NCI-H748 (cell line): ENCODE data around the gene ZNF664.

Source experiments
- DNase-seq: peaks from one replicate; lab custom pipeline; 2025; ENCODE audit not compliant: unreplicated experiment; lab: John Stamatoyannopoulos, UW

Gene ZNF664

DNA sequence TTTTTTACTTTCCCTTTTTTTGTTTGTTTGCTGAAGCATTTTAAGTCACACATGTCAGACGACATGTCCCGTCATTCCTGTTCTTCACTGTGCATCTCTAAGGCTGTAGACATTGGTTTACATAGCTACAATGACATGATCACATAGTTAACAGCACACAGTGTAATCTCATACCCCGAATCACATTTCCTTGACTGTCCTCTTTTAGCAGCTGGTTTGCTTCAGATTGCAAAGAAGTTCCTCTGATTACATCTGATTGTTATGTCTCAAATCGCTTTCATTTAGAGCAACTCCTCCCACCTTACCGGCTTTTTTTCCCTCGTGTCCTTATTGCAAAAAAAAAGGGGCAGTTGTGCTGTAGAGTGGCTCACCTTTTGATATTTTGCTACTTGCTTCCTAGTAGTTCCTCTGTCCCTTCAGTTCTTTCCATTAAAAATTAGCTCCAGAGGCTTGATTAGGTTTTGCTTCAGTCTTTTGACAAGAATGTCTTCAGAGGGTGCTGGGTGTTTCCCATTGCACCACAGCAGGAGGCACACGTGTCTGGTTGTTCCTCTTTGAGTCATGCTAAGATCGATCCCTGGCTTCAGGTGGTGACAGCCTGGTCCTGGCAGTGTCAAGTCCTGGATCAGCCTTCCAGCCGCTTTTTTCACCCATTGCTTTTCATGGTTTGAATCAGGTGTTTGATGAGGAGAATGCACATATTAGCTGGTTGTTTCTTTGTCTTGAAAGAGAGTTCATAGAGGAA, 35.0 kb downstream of the ZNF664 start:
- DNase-seq = no peak

DNA sequence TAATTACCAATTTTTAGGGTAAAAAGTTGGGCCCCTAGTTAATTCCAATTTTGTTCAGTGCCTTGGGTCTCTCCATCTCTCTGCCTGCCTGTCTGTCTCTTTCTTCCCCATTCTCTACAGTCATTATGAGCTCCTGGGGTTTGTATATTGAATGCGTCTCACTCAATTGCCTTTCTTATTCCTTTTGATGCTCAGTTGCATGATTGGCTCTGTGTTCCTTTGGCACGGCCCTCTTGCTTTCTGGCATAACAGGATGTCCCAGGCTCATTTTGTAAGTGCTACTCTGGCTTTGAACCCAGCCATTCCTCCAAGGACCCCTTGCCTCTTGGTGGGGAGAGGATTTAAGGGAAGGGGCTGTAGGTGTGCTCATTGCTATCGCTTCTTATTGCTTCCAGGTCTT, 35.6 kb downstream of the ZNF664 start:
- no peak for DNase-seq

GRCh38 chr12:124009781-124010180, 36.8 kb downstream of the ZNF664 start:
- no peak for DNase-seq

DNA sequence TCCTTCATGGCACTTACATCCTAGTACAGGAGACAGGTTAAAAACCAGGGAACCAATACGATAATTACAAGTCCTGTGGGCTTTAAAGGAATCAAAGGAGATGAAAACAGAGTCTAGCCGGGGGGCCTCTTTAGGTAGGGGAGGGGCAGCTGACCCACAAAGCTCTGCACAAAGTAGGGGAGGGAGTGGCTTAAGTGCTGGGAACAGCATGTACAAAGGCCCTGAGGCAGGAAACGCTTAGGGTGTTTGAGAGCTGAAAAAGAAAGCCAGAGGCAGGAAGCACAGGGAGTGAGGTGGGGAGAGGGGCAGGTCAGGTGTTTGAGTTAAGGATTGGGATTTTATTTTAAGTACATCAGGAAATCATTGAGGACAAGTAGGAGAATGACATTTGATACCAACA, 37.7 kb downstream of the ZNF664 start:
- DNase-seq = no peak

DNA sequence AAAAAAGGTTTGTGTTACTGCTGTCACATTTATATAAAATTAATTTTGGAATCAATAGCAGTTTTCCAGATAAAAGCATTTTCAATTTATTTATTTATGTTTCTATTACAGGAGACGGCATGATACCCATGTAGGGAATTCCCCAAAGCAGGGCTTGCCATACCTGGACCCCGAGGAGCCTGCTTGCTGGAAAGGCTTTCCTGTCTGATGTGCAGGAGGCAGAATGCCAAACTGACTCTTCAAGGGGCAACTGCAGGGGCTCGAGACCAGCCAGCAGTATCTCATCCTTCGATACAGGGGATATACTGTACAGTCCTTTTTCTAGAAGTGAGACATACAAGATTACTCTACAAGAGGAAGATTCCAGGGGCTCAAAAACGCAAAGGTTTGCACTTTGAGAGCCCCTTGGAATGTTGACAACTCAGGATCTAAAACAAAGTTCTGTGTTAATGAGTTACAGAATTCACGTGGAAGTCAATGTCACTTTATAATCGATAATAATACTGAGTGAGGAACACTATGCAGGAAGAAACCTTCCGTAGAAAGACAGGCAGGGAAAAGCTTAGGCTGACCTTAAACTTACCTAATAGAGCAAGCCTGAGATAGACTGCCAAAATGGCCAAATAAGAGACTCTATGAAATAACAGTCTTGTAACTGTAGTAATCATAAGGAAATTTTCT, 38.6 kb downstream of the ZNF664 start:
- no peak for DNase-seq

DNA sequence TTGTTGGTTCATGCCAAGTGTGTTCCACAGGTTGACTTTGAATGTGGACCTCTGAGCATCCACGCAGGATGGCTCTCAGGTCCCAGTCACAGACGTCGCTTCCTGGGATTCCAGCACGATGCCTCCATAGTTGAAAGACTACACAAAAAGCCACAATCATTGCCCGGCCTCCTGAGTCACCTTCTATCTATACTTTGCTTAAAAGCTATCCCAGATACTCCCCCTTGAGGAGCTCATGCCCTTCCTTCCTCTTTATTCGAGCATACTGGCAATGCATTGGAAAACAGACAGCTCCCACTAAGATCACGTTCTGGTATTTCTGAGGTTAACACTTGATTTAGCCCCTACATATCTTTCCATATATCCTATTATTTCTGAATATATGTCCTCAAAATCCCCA, 40.1 kb downstream of the ZNF664 start:
- no peak for DNase-seq

DNA sequence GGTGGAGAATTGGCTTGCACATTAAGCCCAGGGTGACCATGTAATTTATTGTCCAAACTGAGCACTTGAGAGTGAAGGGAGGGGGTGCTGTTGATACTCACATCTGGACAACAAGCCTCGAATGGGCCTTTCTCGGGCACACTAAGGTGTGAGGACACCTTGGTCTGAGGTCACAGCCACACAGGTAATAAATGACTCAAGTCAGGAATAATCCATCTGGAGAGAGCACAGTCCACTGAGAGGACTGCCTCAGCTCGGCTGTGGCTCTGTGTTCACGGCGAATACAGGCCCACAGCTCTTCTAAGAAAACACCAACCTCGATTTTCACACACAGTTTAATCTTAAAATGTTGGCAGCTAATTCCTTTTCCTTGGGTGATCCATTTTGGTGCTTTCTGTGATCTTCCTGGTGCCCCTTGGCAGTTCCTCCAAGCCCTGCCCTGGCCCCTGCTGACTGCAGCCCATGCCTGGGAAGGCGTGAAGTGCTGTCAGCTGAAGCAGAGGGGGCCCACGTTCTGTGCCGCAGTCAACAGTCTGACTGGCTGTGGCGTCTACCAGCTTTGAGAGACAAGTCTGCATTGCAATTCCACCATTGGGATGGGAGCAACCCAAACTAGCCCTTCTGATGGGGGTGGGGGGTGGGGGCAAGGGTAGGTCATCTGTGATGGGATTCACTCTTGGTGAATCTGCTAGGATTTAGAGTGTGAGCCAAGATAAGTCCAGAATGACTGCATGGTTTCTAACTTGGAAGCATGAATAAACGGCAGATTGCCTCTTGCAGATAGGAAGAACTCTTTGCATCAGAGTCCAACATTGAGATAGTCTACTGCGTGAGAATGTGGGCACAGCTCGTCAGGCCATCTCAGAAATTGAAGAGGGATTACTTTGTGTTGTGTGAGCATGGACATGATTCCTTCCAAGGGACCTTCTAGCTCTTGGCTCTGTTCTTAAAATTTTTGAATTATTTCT, 42.8 kb downstream of the ZNF664 start:
- no peak for DNase-seq

- DNase-seq = no peak
Measured at GRCh38 chr12:124017064-124017463, 44.0 kb downstream of the ZNF664 start.

DNA sequence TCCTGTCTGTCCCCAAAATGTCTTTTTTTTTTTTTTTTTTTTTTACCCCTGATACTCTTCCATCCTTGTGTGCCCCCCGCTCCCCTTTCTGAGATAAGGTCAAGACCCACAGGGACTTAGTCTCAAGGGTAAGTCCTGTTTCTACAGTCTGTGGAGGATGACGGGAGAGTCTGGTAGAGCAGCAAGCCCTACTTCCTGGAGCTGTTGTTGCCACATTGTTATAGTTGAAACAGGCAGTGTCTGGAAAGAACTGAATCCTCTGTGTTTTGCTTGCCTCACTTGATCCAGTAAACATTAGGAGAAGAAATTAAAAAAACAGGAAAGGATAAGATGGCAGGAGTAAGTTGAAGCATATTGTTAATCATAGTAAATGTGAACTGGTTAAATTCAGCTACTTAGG, 45.5 kb downstream of the ZNF664 start:
- no peak for DNase-seq

GRCh38 chr12:124019115-124019514, 46.1 kb downstream of the ZNF664 start:
- DNase-seq = no peak

GRCh38 chr12:124020514-124020949, 47.5 kb downstream of the ZNF664 start:
- DNase-seq = no peak

DNA sequence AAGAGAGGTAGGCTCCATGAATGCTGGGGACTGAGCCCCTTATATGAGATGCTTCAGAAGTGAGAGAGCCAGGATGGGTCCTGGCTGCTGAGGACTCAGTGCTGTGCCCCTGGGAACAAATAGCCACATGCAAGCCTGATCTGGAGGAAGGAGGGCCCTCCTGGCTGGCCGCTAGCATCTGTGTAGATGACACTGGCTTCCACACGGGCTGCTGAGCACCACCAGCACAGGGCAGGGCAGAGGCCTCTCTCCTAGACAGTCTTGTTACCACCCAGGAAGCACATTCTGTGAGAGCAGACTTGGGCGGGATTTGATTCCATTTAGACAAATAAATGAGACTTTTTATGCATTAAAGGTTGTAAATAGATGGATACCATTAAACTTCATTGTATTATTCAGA, 48.0 kb downstream of the ZNF664 start:
- no peak for DNase-seq

GRCh38 chr12:124022161-124022560, 49.1 kb downstream of the ZNF664 start:
- DNase-seq = no peak

GRCh38 chr12:124024263-124024678, 51.3 kb downstream of the ZNF664 start:
- no peak for DNase-seq

- no peak for DNase-seq
Measured at GRCh38 chr12:124024776-124025175, 51.8 kb downstream of the ZNF664 start.

GRCh38 chr12:124025661-124026060, 52.6 kb downstream of the ZNF664 start:
- no peak for DNase-seq

- no peak for DNase-seq
Measured at GRCh38 chr12:124026755-124027745, 54.0 kb downstream of the ZNF664 start.

DNA sequence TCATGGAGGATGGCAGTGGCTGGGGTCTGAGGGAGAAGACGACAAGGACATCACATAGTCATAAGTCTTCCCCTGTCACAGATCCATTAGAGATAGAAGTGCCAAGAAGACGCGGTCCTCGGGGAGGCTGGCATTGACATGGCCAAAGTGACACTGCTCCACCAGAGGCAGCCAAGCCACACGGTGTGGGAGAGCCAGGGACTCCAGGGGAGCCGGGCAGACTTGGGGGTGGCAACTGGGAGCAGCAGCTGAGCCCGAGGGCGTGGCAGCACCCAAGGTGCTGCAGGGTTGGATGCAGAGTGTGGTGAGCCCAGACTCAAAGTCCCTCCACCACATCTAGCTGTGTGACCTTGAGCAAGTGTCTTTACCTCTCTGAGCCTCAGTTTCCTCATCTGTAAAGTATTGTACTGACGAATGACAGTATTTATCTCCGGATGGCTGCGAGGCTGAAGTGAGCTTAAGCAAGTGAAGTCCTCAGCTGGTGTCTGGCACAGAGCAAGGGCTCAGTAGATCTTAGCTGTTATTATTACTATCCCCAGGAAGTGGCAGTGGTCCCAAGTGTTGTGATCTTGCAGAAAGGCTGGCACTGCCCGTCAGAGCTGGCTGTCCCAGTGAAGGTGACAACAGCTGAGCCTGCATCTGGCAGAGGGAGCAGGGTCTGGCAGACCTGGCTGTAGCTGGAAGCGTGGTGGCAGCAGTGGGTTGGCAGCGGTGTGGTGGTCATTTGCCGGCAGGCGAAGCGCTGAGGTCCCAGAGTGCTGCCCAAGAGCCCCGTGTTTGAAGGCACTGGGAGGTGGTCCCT, 54.9 kb downstream of the ZNF664 start:
- DNase-seq = no peak

- no peak for DNase-seq
Measured at GRCh38 chr12:124028555-124028925, 55.5 kb downstream of the ZNF664 start.

DNA sequence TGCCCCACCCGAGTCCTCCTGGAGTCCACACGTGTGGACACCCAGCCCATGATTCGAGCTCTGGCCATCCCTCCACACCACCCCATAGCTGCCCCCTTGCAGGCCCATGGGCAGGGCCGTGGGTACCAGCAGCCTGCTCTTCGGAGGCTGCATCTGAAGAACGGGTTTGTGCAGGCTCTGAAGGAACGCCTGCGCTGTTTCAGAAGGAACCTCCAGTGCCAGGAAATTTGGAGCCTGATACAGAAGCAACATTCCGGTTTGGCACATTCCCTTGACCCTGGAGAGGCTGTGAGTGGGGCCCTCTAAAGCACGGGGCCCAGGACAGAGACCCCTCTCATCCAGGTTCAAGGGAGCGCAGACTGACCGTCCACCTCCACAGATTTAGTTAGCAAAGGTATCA, 57.0 kb downstream of the ZNF664 start:
- DNase-seq = no peak
